GM19397 (cell line): ENCODE measurements around the gene STAT6.

Source experiments
- ATAC-seq: cut with Tn5 transposase; IDR thresholded peaks from one replicate; pipeline ENCODE4 v1.9.1; 2021; ENCODE audit warnings: mild to moderate bottlenecking, moderate library complexity; ENCODE audit not compliant: unreplicated experiment

Gene STAT6

GRCh38 chr12:57146092-57146491, 34.9 kb upstream of the STAT6 start:
- ATAC-seq, result no peak

GRCh38 chr12:57145460-57146059, 34.4 kb upstream of the STAT6 start:
- ATAC-seq, result no peak

- ATAC-seq, result no peak
Measured at GRCh38 chr12:57143454-57143853, 32.3 kb upstream of the STAT6 start.

- ATAC-seq, result no peak
Measured at GRCh38 chr12:57142727-57143126, 31.6 kb upstream of the STAT6 start.

- no peak for ATAC-seq
Measured at GRCh38 chr12:57142121-57142520, 31.0 kb upstream of the STAT6 start.

GRCh38 chr12:57141249-57141648, 30.1 kb upstream of the STAT6 start:
- ATAC-seq, result no peak

GRCh38 chr12:57139796-57140649, 28.9 kb upstream of the STAT6 start:
- ATAC-seq, result no peak

- ATAC-seq, result no peak
Measured at GRCh38 chr12:57138526-57139272, 27.5 kb upstream of the STAT6 start.

- no peak for ATAC-seq
Measured at GRCh38 chr12:57135527-57136326, 24.6 kb upstream of the STAT6 start.

GRCh38 chr12:57134949-57135348, 23.8 kb upstream of the STAT6 start:
- ATAC-seq, result no peak

- no peak for ATAC-seq
Measured at GRCh38 chr12:57133916-57134315, 22.8 kb upstream of the STAT6 start.

- ATAC-seq, result no peak
Measured at GRCh38 chr12:57133013-57133569, 21.9 kb upstream of the STAT6 start.

- no peak for ATAC-seq
Measured at GRCh38 chr12:57131896-57132744, 21.0 kb upstream of the STAT6 start.

- no peak for ATAC-seq
Measured at GRCh38 chr12:57130941-57131340, 19.8 kb upstream of the STAT6 start.

GRCh38 chr12:57129889-57130288, 18.7 kb upstream of the STAT6 start:
- ATAC-seq, result no peak

- no peak for ATAC-seq
Measured at GRCh38 chr12:57129321-57129842, 18.2 kb upstream of the STAT6 start.

GRCh38 chr12:57128519-57129247, 17.5 kb upstream of the STAT6 start:
- ATAC-seq, result no peak

- ATAC-seq, result no peak
Measured at GRCh38 chr12:57127726-57128518, 16.8 kb upstream of the STAT6 start, which contains the start of gene LRP1. Gene LRP1, plus strand, starts transcription at chr12:57128483. Its CDS starts 482 bp downstream, at chr12:57128965.
